HG03060 (cell line): ENCODE results near the gene CHRM4.
"Not testable (repeated sequence)": the region's sequence is repeated elsewhere in the genome, so short reads cannot be mapped to it uniquely, and the experiment has no call there.

ENCODE experiments used
- ATAC-seq: cut with Tn5 transposase; IDR thresholded peaks from one replicate; pipeline ENCODE4 v1.9.1; 2021; ENCODE audit warnings: low read depth, moderate number of reproducible peaks; ENCODE audit not compliant: unreplicated experiment

CHRM4 gene

DNA sequence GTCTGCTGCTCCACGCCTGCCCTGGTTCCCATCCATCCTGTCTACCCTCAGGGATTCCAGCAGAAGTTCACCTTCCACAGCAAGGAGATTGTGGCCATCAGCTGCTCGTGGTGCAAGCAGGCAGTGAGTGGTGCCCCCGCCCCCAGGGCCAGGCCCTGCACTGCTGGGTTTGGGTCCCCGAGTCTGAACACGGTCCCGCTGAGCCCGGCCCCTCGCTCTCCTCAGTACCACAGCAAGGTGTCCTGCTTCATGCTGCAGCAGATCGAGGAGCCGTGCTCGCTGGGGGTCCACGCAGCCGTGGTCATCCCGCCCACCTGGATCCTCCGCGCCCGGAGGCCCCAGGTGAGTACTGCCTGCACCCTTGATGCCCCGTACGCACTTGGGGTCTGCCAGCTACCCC, 20.3 kb downstream of the CHRM4 start:
- not testable (repeated sequence) for ATAC-seq

GRCh38 chr11:46370253-46370652, 21.3 kb downstream of the CHRM4 start:
- ATAC-seq = no peak

DNA sequence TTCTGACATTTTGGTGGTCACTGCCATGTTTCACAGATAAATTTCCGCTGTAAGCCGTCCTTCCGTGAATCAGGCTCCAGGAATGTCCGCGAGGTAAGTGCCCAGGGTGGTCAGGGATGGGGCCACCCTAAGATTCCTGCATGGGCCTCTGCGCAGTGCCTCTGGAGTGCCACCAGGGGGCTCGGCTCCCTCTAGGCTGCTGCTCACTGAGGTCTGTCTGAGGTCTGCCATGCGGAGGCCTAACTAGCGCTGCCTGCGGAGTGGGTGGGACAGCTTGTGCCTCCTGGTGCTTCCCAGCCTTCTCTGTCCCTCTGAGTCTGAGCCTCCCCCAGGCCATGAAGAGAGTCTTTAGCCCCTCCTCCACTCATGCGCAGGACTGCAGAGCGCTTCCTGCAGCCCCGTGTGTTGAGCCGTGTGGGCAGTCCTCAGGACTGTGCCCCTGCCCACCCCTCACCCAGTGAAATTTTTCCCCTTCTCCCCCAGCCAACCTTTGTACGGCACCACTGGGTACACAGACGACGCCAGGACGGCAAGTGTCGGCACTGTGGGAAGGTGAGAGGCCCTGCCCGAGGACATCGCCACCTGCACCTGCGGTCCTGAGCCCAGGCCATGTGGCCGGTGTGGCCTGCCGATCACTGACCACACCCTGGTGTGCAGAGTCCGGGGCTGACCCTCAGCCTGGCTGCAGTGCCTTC, 22.0 kb downstream of the CHRM4 start:
- no peak for ATAC-seq

GRCh38 chr11:46367916-46368267, 23.7 kb downstream of the CHRM4 start:
- no peak for ATAC-seq

- ATAC-seq = no peak
Measured at GRCh38 chr11:46367244-46367915, 24.2 kb downstream of the CHRM4 start.

DNA sequence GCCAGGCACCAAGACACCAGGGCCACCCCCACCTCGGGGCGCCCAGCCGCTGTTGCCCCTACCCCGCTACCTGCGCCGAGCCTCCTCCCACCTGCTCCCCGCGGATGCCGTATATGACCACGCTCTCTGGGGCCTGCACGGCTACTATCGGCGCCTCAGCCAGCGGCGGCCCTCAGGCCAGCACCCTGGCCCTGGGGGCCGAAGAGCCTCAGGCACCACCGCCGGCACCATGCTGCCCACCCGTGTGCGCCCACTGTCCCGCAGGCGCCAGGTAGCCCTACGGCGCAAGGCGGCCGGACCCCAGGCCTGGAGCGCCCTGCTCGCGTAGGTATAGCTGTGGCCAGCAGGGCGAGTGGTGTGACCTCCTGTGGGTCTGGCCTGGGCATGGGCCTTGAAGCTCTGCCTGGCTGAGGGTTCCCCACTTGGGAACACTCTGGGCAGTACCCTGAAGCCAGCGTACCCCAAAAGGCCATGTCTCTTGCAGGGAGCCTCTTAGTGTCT, 24.9 kb downstream of the CHRM4 start:
- no peak for ATAC-seq

- ATAC-seq = no peak
Measured at GRCh38 chr11:46366260-46366659, 25.3 kb downstream of the CHRM4 start.

DNA sequence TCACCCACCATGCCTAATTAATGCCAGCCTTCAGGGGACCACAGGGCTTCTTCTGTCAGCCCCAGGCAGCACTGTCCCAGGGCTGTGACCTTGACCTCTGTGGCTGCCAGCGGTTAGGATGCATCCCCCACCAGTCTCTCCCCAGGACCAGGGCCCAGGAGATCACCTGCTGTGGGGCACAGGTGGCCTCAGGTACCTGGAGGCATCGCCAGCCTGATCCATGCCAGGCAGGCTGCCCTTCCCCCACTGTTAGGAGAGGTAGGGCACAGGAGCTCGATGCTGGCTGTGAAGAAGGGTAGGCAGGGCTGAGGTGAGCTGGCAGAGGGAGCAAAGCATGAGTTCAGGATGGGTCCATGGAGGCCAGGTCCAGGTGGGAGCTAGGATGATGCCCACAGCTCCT, 26.8 kb downstream of the CHRM4 start:
- ATAC-seq = no peak

DNA sequence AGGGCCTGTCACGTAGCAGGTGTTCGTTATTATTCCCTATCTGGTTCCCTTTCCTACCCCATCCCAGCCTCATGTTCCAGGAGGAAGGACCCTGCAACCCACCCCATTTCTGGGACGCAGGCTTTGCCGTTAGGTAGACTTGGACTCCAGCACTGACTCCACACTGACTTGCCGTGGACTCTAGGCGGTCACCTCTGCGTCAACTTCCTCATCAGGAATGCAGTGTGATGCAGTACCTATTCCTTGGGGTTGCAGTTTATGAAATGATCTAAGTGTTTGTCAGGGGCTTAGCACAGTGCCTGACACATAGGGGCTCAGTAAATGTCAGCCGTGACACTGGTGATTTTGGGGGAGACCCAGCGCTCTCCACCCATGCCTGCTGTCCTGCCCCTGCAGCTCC, 27.5 kb downstream of the CHRM4 start:
- no peak for ATAC-seq

DNA sequence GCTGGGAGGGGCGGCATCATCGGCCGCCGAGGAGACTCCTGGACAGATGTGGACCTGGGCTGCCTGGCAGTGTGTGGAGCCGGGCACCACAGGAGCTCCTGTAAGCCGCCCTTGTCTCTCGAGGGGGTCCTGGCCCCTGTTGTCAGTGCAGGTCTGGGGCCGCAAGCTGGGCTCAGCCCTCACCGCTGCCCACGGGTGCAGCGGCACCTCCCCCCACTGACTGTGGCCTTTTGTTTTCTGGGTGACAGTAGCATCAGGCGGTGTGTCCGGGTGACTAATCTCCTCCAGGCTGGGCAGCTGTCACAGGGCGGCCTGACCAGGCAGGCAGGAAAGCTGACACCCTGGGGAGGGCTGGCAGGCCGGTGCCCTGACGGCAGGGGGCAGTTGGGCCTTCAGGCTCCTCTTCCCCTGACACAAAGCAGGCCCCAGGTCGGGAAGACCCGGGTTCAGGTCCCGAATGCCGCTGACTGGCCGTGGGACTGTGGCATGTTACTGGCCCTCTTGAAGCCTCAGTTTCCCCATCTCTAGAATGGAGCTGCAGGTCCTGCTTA, 28.0 kb downstream of the CHRM4 start:
- no peak for ATAC-seq

DNA sequence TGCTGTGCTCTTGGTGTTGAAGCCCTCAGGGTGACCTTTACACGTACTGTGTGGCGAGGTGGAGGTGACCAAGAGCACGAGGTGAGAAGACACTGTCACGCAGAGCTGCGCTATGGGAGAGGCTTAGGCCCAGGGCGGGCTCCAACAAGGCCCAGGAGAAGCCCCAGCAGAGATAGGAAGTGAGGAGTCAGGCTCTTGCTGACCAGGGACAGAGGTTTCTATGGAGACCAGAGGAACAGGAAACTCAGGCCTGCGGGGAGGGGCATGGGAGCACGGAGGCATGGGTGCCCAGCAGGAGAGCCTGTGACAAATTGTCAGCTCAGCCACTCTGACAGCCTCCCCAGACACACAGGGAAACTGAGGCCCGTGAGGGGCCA, 28.6 kb downstream of the CHRM4 start:
- no peak for ATAC-seq

GRCh38 chr11:46362156-46363030, 29.2 kb downstream of the CHRM4 start:
- ATAC-seq = no peak

- peak; percentile 66 for ATAC-seq
Measured at GRCh38 chr11:46361283-46362155, 30.1 kb downstream of the CHRM4 start.

DNA sequence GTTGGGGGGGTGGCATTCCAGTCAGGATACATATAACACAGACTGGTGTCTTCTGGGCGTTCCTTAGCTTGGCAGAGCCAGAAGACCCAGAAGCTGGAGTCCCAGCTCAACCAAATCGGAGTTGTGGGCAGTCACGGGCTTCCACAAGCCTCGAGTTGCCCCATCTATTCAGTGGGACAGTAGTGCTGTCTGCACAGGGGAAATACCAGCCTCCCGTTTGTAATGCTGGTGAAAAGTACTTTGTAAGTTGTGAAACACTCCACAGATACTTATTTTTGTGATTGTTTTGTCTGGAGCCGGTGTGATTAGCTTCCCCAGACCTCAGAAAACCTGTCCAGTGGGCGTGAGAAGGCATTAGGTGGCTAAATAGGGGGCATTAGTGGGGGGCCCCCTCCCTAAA, 30.7 kb downstream of the CHRM4 start:
- ATAC-seq = no peak

GRCh38 chr11:46359953-46360352, 31.6 kb downstream of the CHRM4 start:
- ATAC-seq = no peak

GRCh38 chr11:46357483-46357936, 34.1 kb downstream of the CHRM4 start:
- ATAC-seq = no peak

- ATAC-seq = no peak
Measured at GRCh38 chr11:46356924-46357482, 34.6 kb downstream of the CHRM4 start.

- no peak for ATAC-seq
Measured at GRCh38 chr11:46353698-46354097, 37.9 kb downstream of the CHRM4 start.

GRCh38 chr11:46352063-46352841, 39.3 kb downstream of the CHRM4 start:
- ATAC-seq = no peak
